CD8-positive, alpha-beta memory T cell (primary cell): ENCODE measurements around the gene RBSN. TPM values are rescaled to one million over a fixed set of nuclear protein-coding genes. Genes with fewer than 3 reads are reported as not detected.

Source experiments
- CTCF ChIA-PET: fragments of 350-600 bp; sonication (Branson Sonifier 250); formaldehyde crosslinking; loops from one replicate; lab custom pipeline; 2021; ENCODE audit warnings: antibody characterized with exemption; lab: Charles Lee
- POLR2A ChIA-PET: fragments of 350-600 bp; sonication (Branson Sonifier 250); formaldehyde crosslinking; loops from one replicate; lab custom pipeline; 2021; ENCODE audit warnings: antibody characterized with exemption; lab: Charles Lee
- DNase-seq, 5 donors: peaks; one replicate each; pipeline versions ENCODE4 v3.0.0 to v3.0.0-alpha.2; 2020 to 2022; ENCODE audit warnings: mixed read lengths in 1 of 5
- H3K27ac ChIP-seq: one replicate; pipeline ENCODE4 v1.7.0; 2013; ENCODE audit warnings: low read depth, mild to moderate bottlenecking, low read length, moderate library complexity
- H3K27me3 ChIP-seq: 2 replicates; pipeline ENCODE4 v1.7.0; 2013; ENCODE audit warnings: low read length, mild to moderate bottlenecking; ENCODE audit not compliant: insufficient read depth, poor library complexity, severe bottlenecking
- H3K36me3 ChIP-seq: 2 replicates; pipeline ENCODE4 v1.7.0; 2013; ENCODE audit warnings: mild to moderate bottlenecking, low read length, moderate library complexity; ENCODE audit not compliant: insufficient read depth
- H3K4me1 ChIP-seq: 2 replicates; pipeline ENCODE4 v1.7.0; 2013; ENCODE audit warnings: mild to moderate bottlenecking, low read length, moderate library complexity; ENCODE audit not compliant: insufficient read depth
- H3K4me3 ChIP-seq: 2 replicates; pipeline ENCODE4 v1.7.0; 2013; ENCODE audit warnings: mild to moderate bottlenecking, low read length
- H3K9me3 ChIP-seq: 2 replicates; pipeline ENCODE4 v1.7.0; 2013; ENCODE audit warnings: mild to moderate bottlenecking, low read length
- H3K27ac Mint-ChIP-seq, 8 donors: one replicate each; pipeline ENCODE4 v1.8.0; 2020 to 2021; ENCODE audit warnings: mixed read lengths in 8 of 8, mild to moderate bottlenecking in 6 of 8, inconsistent platforms in 3 of 8, moderate library complexity in 3 of 8
- H3K27me3 Mint-ChIP-seq, 2 donors: one replicate each; pipeline ENCODE4 v1.8.0; 2020 to 2021; ENCODE audit warnings: mixed read lengths in 2 of 2, mild to moderate bottlenecking in 1 of 2, moderate library complexity in 1 of 2
- H3K36me3 Mint-ChIP-seq, 3 donors: one replicate each; pipeline ENCODE4 v1.8.0; 2020 to 2021; ENCODE audit warnings: mixed read lengths in 3 of 3, inconsistent platforms in 1 of 3, mild to moderate bottlenecking in 1 of 3
- H3K4me1 Mint-ChIP-seq, 3 donors: one replicate each; pipeline ENCODE4 v1.8.0; 2020 to 2021; ENCODE audit warnings: mixed read lengths in 3 of 3, inconsistent platforms in 1 of 3, mild to moderate bottlenecking in 1 of 3
- H3K4me3 Mint-ChIP-seq, 7 donors: one replicate each; pipeline ENCODE4 v1.8.0; 2020 to 2021; ENCODE audit warnings: mixed read lengths in 7 of 7, mild to moderate bottlenecking in 6 of 7, moderate library complexity in 4 of 7, inconsistent platforms in 2 of 7
- H3K9me3 Mint-ChIP-seq, 5 donors: one replicate each; pipeline ENCODE4 v1.8.0; 2020 to 2022; ENCODE audit warnings: mixed read lengths in 5 of 5, mild to moderate bottlenecking in 3 of 5, moderate library complexity in 2 of 5, inconsistent platforms in 1 of 5
- polyA plus RNA-seq: library from polyadenylated mRNA; unstranded; fragments of 300-500 nt; fragmentation: Illumina TruSeq; gene quantifications from one replicate; pipeline ENCODE4 v1.2.3, GENCODE V29; 2021
- total RNA-seq, 2 experiments: library from RNA; stranded (reverse); gene quantifications; one replicate each; pipeline ENCODE4 v1.2.3, GENCODE V29; 2021

RBSN gene
- total and polyA plus RNA-seq, 3 experiments from 2014 or later = 12.2 to 19.0 (median 12.5) TPM

GRCh38 chr3:15108869-15109268 lies 9.9 kb upstream of the RBSN start:
- POLR2A ChIA-PET = no interaction called here
- no peak overlapping the region for H3K4me3 ChIP-seq
- H3K9me3 ChIP-seq = no peaks in the 10 kb centered on the region
- no peaks in the 10 kb centered on the region for H3K9me3 Mint-ChIP-seq
- no peaks in the 10 kb centered on the region for H3K27me3 ChIP-seq
- no peak overlapping the region for H3K27ac ChIP-seq
- CTCF ChIA-PET = interaction anchor here (0.9 to 5.9 kb wide), 5 partner anchors 9 to 98 kb away, joined by 3 to 44 read pairs (median 3); no protein-coding TSS in a partner anchor
- H3K4me1 Mint-ChIP-seq = peaks cover 0 to 4% (median 3%) of the 10 kb centered on the region in 3 donors
- H3K4me3 Mint-ChIP-seq = no peak overlapping the region
- no peaks in the 10 kb centered on the region for H3K36me3 Mint-ChIP-seq
- peaks cover 4 to 18% of the 10 kb centered on the region in 2 donors for H3K27me3 Mint-ChIP-seq
- H3K36me3 ChIP-seq = no peaks in the 10 kb centered on the region
- no peak overlapping the region for H3K27ac Mint-ChIP-seq
- no peaks in the 10 kb centered on the region for H3K4me1 ChIP-seq
- DNase-seq = no peak

- no peak overlapping the region for H3K4me3 Mint-ChIP-seq
- Histone ChIP-seq H3K9me3 (no peaks in the 10 kb centered on the region), H3K4me3 (no peak overlapping the region), H3K36me3 (no peaks in the 10 kb centered on the region), H3K4me1 (no peaks in the 10 kb centered on the region), H3K27me3 (no peaks in the 10 kb centered on the region), H3K27ac (no peak overlapping the region)
- no peaks in the 10 kb centered on the region for H3K36me3 Mint-ChIP-seq
- peak overlapping the region in 2 of 8 donors; percentile 23 to 31 for H3K27ac Mint-ChIP-seq
- H3K9me3 Mint-ChIP-seq = no peaks in the 10 kb centered on the region
- POLR2A ChIA-PET = no interaction called here
- H3K4me1 Mint-ChIP-seq = peaks cover 0 to 4% (median 3%) of the 10 kb centered on the region in 3 donors
- peaks cover 4 to 18% of the 10 kb centered on the region in 2 donors for H3K27me3 Mint-ChIP-seq
- DNase-seq = peak; percentile 66 to 80 (median 69)
- CTCF ChIA-PET = interaction anchor here (0.6 to 5.9 kb wide), 9 partner anchors 9 to 299 kb away, joined by 3 to 44 read pairs (median 3); partner anchors contain the start of gene RBSN
Observed at GRCh38 chr3:15108082-15108545, 9.2 kb upstream of the RBSN start.

GRCh38 chr3:15107075-15107947 lies 8.4 kb upstream of the RBSN start:
- POLR2A ChIA-PET = no interaction called here
- no peaks in the 10 kb centered on the region for H3K36me3 Mint-ChIP-seq
- H3K4me1 Mint-ChIP-seq = peaks cover 0 to 4% (median 3%) of the 10 kb centered on the region in 3 donors
- Histone ChIP-seq H3K27me3 (no peaks in the 10 kb centered on the region), H3K4me1 (no peaks in the 10 kb centered on the region), H3K4me3 (no peak overlapping the region), H3K9me3 (no peaks in the 10 kb centered on the region), H3K27ac (no peak overlapping the region), H3K36me3 (no peaks in the 10 kb centered on the region)
- H3K27me3 Mint-ChIP-seq = peaks cover 5 to 22% of the 10 kb centered on the region in 2 donors
- H3K27ac Mint-ChIP-seq = peak overlapping the region in 1 of 8 donors; percentile 31
- CTCF ChIA-PET = interaction anchor here (0.6 to 5.9 kb wide), 6 partner anchors 8 to 300 kb away, joined by 3 to 44 read pairs (median 4); partner anchors contain the start of gene RBSN
- H3K9me3 Mint-ChIP-seq = no peaks in the 10 kb centered on the region
- no peak overlapping the region for H3K4me3 Mint-ChIP-seq
- DNase-seq = no peak

- POLR2A ChIA-PET = no interaction called here
Observed at GRCh38 chr3:15102836-15103235, 3.9 kb upstream of the RBSN start.

GRCh38 chr3:15102256-15102655 lies 3.3 kb upstream of the RBSN start:
- Histone ChIP-seq H3K9me3 (no peaks in the 10 kb centered on the region), H3K27me3 (no peaks in the 10 kb centered on the region), H3K27ac (no peak overlapping the region), H3K4me3 (no peak overlapping the region), H3K4me1 (peaks cover 18% of the 10 kb centered on the region), H3K36me3 (no peaks in the 10 kb centered on the region)
- no peak for DNase-seq
- peaks cover 8 to 15% of the 10 kb centered on the region in 2 donors for H3K27me3 Mint-ChIP-seq
- peaks cover 23 to 25% (median 23%) of the 10 kb centered on the region in 3 donors for H3K4me1 Mint-ChIP-seq
- ChIA-PET POLR2A (no interaction called here), CTCF (no interaction called here)
- peaks cover 0 to 5% (median 0%) of the 10 kb centered on the region in 5 donors for H3K9me3 Mint-ChIP-seq
- H3K27ac Mint-ChIP-seq = no peak overlapping the region
- peak overlapping the region in 1 of 7 donors; percentile 34 for H3K4me3 Mint-ChIP-seq
- peaks cover 0 to 15% (median 2%) of the 10 kb centered on the region in 3 donors for H3K36me3 Mint-ChIP-seq

More at GRCh38 chr3:15102836-15103235, 3.9 kb upstream of the RBSN start:
- no peak overlapping the region for H3K4me3 Mint-ChIP-seq
- CTCF ChIA-PET = no interaction called here
- peaks cover 8 to 15% of the 10 kb centered on the region in 2 donors for H3K27me3 Mint-ChIP-seq
- no peak for DNase-seq
- Histone ChIP-seq H3K36me3 (no peaks in the 10 kb centered on the region), H3K27me3 (no peaks in the 10 kb centered on the region), H3K4me3 (no peak overlapping the region), H3K9me3 (no peaks in the 10 kb centered on the region), H3K4me1 (peaks cover 14% of the 10 kb centered on the region), H3K27ac (no peak overlapping the region)
- H3K4me1 Mint-ChIP-seq = peaks cover 18 to 19% (median 19%) of the 10 kb centered on the region in 3 donors
- H3K36me3 Mint-ChIP-seq = peaks cover 0 to 13% (median 2%) of the 10 kb centered on the region in 3 donors
- H3K27ac Mint-ChIP-seq = peak overlapping the region in 1 of 8 donors; percentile 8
- peaks cover 0 to 5% (median 0%) of the 10 kb centered on the region in 5 donors for H3K9me3 Mint-ChIP-seq

- DNase-seq = peak in 1 of 5 donors; percentile 51
- Histone ChIP-seq H3K27ac (peak overlapping the region; percentile 98), H3K4me3 (peak overlapping the region; percentile 95), H3K4me1 (peaks cover 18% of the 10 kb centered on the region), H3K27me3 (no peaks in the 10 kb centered on the region), H3K9me3 (no peaks in the 10 kb centered on the region), H3K36me3 (peaks cover 14% of the 10 kb centered on the region)
- Mint-ChIP-seq H3K9me3 (peaks cover 0 to 5% (median 0%) of the 10 kb centered on the region in 5 donors), H3K4me3 (peak overlapping the region; percentile 91 to 97 (median 95)), H3K36me3 (peaks cover 0 to 38% (median 7%) of the 10 kb centered on the region in 3 donors), H3K27me3 (peaks cover 4 to 8% of the 10 kb centered on the region in 2 donors), H3K4me1 (peaks cover 23 to 34% (median 30%) of the 10 kb centered on the region in 3 donors), H3K27ac (peak overlapping the region; percentile 91 to 100 (median 98))
- ChIA-PET CTCF (interaction anchor here (1.0 to 2.2 kb wide), 4 partner anchors 8 to 34 kb away, joined by 4 to 7 read pairs (median 4); partner anchors contain the start of gene MRPS25), POLR2A (interaction anchor here (0.6 to 2.4 kb wide), 8 partner anchors 10 to 448 kb away, joined by 3 to 19 read pairs (median 5); partner anchors contain the start of genes CAPN7, CCDC174, MRPS25 and NR2C2)
Observed at GRCh38 chr3:15099364-15100098, 583 bp upstream of the RBSN start.

GRCh38 chr3:15097891-15098290 lies 1.1 kb downstream of the RBSN start:
- H3K4me3 ChIP-seq = peak overlapping the region; percentile 95
- Mint-ChIP-seq H3K4me1 (peaks cover 23 to 34% (median 30%) of the 10 kb centered on the region in 3 donors), H3K27me3 (peaks cover 4 to 8% of the 10 kb centered on the region in 2 donors), H3K36me3 (peaks cover 0 to 54% (median 9%) of the 10 kb centered on the region in 3 donors), H3K9me3 (peaks cover 0 to 5% (median 0%) of the 10 kb centered on the region in 5 donors), H3K4me3 (peak overlapping the region; percentile 91 to 97 (median 95)), H3K27ac (peak overlapping the region; percentile 91 to 100 (median 98))
- H3K4me1 ChIP-seq = peaks cover 18% of the 10 kb centered on the region
- peak in 3 of 5 donors; percentile 18 to 53 (median 28) for DNase-seq
- H3K27me3 ChIP-seq = no peaks in the 10 kb centered on the region
- ChIA-PET CTCF (interaction anchor here (0.9 to 1.0 kb wide), 2 partner anchors 8 to 10 kb away, joined by 3 to 4 read pairs; no protein-coding TSS in a partner anchor), POLR2A (interaction anchor here (1.0 to 2.4 kb wide), 4 partner anchors 33 to 446 kb away, joined by 3 to 19 read pairs (median 12); partner anchors contain the start of genes CCDC174, MRPS25 and NR2C2)
- H3K27ac ChIP-seq = peak overlapping the region; percentile 98
- H3K36me3 ChIP-seq = peaks cover 20% of the 10 kb centered on the region
- no peaks in the 10 kb centered on the region for H3K9me3 ChIP-seq
